Glomerular visceral epithelial cell (primary cell): ENCODE results near the gene OCA2.

Experiments
- DNase-seq: peaks from one replicate; pipeline ENCODE4 v3.0.0-alpha.2; 2016; ENCODE audit errors: extremely low spot score

The OCA2 gene

DNA sequence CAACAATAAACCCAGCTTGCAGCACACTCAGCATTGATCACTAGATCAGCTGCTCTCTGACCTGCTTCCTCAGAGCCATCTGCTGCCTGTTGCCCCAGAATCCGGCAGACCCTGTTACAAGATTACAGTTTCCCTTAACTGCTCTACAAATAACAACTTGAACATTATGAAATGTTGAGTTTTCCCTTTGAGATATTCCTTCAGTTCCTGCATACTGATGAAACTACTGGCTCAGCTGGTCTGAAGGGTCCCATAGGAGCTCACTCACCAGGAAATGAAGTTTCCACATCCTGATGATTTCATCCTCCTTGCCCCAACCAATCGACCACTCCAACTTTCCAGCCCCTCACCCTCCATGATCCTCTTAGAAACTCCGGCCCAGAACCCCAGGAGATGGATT, 281.9 kb downstream of the OCA2 start:
- no peak for DNase-seq

DNA sequence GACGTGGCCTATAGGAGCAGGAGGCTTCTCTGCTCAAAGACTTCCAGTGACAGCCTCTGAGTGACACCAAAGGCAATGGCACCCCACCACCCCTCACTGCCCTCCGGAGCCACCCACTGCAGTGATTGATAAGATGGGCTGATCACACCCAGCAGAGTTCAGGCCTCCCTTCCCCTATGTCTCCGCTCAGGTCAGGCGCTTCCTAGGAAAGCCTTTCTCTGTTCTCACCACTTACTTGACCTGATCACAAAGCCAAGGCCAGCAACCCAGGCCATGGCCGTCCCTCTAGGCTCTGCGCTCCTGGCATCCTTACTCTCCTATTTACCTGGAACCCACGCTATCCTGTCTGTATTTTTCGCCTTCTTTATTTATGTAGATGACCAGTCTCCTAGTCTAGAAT, 282.3 kb downstream of the OCA2 start:
- no peak for DNase-seq

DNA sequence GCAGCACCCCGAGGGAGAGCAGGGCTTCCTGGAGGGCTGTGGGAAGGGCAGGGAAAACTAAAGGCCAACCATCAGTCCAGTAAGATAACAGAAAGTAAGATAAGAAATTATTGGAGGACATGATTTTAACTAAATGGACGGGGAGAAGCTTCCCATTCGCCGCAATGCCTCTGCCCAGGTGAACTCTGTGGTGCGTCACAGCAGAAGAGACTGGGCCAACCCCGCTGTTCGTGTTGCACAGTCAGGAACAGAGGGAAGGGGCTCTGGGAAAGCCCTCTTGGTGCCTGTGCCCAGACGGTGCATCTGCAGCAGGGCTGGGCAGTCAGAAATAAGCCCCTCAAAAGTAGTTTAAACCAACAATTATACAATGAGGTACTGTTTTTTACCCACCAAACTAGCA, 284.1 kb downstream of the OCA2 start:
- no peak for DNase-seq

DNA sequence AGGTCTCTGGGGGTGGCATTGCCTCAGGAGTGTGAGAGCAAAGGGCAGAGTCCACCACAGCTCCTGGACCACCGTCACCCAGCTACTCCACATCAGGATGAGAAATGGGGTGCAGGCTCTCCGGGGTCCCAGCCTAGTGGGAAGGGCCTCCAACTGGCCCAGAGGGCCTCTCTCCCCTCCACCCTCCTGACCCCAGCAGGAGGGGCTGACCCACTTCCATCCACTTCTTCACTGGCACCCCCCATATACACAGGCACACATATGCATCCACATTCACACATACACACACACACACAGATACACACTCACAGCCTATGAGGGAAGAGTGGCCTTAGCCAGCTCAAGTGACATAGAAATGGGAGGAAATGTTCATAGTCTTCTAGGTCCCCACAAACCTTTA, 286.0 kb downstream of the OCA2 start:
- no peak for DNase-seq

DNA sequence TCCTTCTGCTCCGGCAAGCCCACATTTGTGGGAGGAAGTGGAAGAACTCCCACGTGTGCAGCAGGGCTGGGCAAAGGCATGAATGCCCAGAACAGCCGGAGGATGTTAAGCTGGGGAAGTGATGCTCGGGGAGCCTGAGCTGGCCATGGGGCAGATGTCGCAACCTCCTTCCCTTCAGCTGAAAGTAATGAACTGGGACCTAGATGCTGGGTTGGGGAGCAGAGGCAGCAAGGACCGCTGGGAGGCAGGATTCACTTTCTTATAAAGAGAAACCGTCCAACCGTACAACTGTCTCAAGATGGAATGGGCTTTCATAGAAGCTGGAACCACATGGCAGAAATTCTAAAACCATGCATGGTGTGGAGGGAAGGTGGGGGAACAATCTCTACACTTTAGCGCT, 290.9 kb downstream of the OCA2 start:
- DNase-seq, result no peak

DNA sequence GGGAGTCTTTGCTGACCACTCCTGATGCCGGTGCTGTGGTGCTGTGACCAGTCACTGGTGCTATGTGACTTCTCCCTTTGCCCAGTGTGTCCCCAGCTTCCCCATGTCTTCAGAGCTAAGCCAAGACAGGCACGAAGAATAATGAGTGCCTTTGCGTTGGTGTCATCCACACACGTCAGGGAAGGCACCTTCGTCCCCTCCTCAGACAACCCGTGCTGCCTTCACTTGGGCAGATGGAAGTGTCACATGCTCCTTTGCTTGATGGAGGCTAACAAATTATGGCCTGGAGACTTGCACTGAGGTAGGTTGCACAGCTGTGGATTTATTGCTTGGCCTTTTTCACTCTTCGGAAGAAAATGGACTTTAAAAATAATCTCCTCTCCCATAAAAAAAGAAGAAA, 291.8 kb downstream of the OCA2 start:
- no peak for DNase-seq

DNA sequence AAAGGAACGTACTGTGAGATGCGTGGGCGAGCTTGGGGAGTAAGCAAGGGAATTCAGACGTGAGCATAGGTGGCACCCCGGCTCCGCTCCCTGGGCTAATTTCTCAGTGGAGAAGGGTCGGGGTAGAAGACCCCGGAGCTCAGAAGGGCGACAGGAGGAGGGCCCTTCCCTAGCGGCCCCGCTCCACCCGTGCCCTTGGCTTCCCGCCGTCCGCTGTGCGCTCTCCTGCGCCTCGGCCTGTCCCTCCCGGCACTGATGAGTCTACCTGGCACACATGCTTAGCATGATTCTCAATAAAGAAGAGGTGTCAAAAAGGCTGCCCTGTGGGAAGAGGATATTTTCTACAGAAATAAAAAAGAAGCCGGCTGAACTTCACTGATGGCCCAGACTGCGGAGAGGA, 292.7 kb downstream of the OCA2 start:
- DNase-seq, result no peak

DNA sequence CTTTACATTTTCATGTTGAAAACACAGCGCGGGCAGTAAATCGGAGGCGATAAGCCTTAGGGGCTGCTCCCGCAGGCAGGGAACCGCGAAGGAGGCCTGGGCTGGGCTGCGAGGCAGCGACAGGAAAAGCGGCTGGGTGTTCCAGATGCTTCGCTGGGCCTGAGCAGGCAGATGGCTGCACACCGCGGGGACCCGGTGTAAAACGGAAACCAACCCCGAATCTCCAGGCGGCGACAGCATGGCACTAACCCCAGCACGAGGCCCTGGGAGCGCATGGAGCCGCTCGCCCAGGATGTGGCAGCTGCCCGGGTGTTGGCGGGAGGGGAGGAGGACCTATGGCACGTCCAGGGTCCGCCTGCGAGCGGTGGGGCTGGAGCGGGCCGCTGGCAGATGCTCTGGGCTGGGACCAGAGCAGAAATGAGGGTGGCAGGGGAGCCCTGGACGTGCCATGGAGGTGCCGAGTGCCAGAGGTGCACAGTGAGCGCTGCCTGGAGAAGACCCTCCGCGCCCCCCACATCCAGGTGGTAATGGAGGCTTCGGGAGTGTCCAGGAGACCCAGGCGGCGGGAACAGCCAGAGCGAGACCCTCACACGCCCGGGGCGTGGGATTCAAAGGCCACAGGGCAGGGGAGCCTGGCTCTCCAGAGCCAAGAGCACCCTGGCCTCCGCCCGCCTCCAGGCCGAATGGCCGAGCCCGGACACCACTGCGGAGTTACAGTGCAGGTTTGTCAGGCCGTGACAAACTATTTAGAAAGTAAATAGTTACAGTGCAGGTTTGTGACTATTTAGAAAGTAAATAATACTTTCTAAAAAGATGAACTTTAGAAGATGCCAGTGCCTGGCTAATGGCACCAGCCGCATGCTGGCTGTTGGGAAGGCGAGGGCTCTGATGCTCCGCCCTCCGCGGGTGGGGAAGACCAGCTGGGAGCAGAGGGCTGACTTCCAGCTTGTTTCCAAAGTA, 293.6 kb downstream of the OCA2 start:
- DNase-seq, result no peak

DNA sequence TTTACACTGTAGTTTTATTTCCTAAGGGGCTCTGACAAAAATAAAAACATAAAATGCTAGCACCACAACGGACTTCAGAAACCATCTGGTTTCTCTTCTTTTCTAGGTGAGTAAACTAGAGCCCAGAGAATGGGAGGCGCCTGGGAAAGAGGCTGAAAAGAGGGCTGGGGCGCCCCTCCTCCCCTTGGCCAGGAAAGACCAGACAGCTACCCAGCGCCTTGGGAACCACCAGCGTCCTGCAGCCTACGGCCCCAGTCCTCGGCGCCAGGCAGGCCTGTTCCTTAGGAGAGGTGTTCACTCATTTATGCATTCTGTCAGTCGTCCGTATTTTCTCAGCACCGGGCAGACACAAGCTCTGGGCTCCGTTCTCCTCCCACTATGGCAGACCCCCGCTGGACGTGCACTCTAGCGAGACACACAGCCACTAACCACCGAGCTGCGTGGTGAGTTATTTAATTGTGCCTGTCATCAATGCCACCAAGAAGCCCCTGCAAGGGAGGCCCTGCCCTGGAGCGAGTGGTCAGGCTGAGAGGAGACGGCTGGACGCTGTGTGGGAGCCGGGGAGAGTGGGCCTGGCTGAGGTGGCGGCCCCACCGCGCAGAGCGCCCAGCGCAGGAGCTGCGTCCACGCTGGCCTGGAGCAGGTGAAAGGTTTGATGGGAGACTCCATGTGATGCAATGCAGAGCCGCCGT, 294.4 kb downstream of the OCA2 start:
- DNase-seq, result no peak

DNA sequence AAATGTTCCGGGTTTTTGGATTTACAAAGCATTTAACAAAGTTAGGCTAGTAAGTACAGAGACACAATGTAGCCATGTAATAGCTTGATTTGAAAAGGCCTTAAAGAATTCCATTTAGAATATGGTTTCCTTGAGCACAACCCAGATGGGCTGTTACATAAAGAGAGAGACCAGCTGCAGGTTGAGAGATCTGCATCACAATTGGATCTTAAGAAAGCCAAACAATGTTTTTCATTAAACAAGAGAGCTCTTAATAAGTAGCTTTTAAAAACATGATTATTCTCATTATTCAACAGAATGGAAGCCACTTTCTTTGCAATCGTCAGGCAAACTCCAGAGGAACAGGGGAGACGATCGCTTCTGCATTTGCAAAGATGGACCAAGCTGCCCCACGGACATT, 300.3 kb downstream of the OCA2 start:
- no peak for DNase-seq

DNA sequence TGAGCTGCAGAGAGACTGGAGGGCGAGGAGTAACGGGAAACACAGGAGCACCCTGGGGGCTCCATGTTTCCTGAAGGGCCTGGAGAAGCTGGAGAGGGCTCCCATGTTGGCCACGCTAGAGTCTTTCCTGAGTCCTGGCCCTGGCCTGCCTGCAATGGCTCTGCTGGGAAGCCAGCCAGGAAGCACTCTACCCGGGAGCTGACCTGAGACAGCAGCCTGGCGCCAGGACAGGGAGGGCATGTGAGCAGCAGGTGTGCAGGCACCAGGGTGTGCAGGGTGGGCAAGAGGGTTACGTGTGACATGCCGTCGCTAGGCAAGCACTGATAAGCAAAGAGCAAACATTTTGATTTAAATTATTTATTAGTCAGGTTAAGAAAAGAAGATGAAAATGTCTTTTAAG, 301.4 kb downstream of the OCA2 start:
- DNase-seq, result no peak

DNA sequence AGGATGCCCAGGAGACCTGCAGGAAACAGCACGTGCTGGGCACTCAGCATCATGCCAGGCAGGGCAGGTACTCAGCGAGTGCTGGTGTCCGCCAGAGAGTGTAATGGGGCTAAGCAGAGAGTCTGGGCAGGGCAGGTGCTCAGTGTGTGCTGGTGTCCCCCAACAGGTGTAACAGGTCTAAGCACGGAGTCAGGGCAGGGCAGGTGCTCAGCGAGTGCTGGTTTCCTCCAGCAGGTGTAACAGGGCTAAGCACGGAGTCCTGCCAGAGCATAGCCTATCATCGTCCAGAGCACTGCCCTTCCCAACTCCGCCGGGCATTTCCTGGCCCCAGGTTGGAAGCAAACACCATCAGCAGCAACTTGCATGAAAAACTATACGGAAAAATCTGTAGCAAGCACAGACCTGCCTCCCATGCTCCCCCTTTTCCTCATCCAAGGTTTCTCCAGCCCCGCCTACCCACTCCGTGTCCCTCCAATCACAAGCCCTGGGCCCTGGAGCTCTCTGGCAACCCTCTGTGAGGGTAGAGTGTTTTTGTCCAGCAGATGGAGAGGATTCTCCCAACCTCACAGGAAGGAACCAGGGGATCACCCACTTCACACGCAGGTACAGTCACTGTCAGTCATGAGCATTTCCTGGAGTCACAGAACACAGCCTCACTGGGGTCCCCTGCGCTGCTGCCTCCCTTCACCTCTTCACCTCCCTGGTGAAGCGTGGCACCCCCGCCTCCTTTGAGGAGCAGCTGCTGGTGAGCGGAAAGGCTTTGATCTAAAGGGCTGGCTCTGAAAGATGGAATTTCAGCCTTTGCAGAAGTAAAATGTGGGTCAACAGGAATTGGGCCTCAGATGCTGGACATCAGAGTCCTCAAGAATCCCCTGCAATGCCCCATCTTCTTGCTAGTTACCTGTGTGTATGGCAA, 302.5 kb downstream of the OCA2 start:
- DNase-seq, result no peak

DNA sequence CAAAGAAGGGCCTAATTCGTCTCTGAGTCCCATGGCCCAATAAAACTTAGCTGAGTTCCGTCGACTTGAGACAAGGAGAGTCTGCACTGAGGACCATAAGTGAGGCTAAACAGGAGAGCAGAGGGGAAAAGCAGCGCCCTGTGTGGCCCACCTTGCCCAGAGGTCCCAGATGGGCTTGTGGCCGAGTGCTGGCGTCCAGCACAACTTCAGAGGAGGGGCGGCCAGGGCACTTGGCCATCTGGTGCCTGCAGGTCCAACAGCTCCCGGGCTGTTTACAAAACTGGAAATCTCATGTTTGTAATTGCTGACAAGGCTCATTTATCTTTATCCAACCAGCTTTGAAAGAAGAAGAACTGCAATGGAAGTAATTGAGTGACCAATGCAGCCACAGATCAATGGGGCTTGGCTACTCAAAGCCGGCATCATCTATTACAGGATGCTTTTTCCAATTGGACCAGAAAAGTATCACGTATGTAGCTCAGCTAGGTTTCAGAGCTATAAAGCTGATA, 306.3 kb downstream of the OCA2 start:
- no peak for DNase-seq

DNA sequence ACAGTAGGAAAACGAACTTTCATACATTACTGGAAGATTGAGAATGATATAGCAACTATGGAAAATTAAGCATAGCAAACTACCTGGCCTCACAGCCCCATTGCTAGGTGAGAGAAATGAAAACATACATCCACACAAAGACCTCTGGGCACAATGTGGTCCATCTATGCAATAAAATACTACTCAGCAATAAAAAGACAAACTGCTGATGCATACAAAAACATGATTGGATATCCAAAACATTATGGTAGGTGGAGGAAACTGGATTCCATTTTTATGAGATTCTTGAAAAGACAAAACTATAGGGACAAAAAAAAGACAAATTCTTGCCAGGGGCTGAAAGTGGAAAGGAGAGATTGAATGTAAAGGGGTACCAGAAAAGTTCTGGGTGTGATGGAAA, 308.8 kb downstream of the OCA2 start:
- no peak for DNase-seq

DNA sequence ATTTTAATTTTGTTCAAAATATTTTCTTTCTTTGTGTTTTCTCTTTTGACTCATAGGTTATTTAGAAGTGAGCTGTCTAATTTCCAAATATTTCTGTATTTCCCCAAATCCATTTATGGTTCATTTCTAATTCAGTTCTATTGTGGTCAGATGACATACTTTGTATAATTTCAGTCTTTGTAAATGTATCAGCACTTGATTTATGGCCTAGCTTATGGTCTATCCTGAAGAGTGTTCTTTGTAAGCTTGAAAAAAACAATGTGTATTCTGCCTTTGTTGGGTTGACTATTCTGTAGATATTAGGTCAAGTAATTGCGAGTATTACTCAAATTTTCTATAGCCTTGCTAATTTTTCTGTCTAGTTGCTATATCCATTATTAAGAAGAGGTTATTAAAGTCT, 311.2 kb downstream of the OCA2 start:
- no peak for DNase-seq

DNA sequence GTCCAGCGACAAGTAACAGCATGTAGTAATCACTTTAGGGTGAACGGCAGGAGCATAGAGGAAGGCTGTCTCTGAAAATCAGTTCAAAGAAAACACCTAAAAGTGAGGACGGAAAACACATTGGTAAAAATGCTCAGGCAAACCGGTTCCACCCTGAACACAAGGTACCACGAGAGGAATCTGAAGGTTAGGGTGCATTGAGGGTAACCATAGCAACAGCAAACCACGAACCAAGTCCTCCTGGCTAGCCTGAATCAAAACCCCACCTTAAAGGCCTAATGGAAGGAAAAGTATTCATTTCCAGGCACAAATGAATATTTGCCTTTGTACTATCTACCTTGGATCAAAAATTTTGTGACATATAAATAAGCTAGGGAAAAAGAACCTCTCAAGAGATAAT, 315.0 kb downstream of the OCA2 start:
- DNase-seq, result no peak

DNA sequence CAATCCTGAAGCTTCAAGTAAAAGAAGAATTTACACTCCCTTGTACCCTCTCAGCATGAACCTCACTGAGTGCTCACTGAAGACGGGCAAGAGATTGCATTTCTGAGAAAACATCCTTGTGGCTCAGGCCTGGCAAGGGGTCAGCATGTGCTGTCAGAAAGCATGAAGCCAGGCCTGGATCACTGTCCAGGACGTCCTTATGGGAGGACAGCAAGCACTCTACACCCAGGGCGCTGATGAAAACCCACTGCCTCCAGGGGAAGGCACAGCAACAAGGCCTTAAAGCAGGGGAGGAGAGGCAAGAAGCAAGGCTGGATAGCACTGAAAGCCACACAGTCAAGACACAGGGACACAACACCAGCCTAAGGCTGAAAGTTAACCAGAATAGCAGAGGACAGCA, 315.4 kb downstream of the OCA2 start:
- no peak for DNase-seq

DNA sequence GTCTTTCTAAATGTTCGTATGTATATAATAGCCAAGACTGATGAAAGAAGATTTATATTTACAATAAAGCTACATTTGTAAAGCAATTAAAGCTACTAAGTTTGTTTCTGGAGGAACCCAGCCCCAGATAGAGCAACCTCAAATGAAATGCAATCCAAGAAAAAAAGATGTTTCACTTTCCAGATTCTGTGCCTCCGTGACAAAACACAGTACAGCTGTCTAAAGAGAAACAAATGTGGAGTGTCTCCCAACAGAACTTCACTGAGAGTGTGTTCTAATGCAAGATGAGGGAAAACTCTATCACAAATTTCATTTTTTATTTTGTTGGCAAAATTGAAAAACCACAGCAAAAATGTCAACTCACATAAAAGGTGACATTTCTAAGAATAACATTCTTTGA, 317.0 kb downstream of the OCA2 start:
- no peak for DNase-seq

DNA sequence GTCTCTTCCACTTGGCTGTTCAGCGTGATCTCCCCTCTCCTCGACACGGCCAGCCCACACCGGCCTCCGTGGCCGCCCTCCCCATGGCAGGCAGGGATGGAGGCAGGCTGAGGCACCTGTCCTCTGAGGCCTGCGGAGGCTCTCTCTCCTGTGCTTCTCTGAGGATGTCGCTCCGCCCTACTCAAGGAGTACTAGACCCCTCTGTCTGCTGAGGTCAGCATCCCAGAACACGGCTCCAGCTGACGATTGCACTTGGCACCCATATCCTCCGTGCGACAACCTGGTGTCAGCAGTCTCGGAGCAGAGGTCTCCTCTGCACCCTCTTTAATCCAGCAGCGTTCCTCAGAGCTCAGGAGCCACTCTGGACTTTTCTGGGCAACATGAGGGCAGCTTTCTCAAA, 322.6 kb downstream of the OCA2 start:
- DNase-seq, result no peak

DNA sequence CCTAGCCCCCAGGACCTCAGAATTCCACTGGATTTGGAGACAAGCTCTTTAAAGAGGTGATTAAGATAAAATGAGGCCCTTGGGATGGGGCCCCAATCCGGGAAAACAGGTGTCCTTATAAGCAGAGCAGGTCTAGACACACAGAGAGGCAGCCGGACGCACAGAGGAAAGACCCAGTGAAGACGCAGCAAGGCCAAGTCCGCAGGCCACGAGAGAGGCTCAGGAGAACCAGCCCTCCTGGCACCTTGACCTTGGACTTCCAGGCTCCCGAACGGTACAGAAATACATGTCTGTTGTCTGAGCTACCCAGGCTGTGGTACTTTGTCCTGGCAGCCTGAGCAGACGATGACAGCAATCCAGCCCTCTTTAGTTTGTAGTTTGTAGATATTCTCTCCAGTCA, 324.5 kb downstream of the OCA2 start:
- no peak for DNase-seq

DNA sequence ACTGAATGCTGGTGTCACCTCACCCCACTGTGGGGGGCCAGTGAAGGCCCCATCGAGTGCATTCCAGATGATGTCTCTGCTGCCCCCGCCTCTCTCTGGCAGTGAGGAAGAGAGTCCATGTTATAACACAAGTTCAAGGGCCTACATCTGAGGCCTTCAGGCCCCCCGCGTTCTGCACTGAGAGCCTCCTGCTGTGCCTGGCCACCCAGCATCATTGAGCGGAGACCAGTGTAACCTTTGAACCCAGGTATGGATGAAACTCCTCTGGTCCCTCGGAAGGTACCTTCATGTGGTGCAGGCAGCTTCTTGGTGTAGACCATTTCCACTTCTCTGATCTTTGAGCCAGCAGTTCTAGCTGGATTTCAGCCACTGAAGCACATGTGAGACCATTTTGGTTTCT, 324.9 kb downstream of the OCA2 start:
- no peak for DNase-seq

DNA sequence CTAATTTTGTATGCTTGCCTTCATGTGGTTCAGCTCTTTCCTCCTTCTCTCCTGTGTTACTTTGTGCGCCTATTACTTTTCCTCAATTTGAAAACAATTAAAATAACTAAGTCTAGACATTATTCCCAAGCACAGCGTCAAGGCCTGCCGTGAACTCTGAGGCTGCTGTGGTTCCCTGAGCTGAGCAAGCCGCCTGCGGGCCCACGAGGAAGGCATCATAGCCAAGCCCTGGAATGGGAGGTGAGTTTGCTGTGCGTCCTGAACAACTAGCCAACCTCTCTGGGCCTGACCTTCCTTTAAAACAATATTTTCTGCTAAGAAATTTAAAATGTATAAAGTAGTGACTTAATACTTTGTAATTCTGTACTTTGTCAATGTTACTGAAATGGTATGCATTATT, 327.2 kb downstream of the OCA2 start:
- DNase-seq, result no peak
